KMS-11 (cell line): ENCODE results near the gene CAMTA1.
A peak's percentile ranks its signal among the peaks of the same experiment; 100 is the strongest.
"Not testable (repeated sequence)": the region's sequence is repeated elsewhere in the genome, so short reads cannot be mapped to it uniquely, and the experiment has no call there.

Source experiments
- H2AFZ ChIP-seq: fragments of 200-600 bp; sonication (generic); 2 replicates; pipeline ENCODE4 v1.6.1; 2016; ENCODE audit warnings: antibody characterized with exemption, mixed run types, low read depth
- H3K27ac ChIP-seq: fragments of 200-600 bp; sonication (generic); 2 replicates; pipeline ENCODE4 v1.6.1; 2016; ENCODE audit warnings: mild to moderate bottlenecking, mixed run types
- H3K27me3 ChIP-seq: fragments of 200-600 bp; sonication (generic); 2 replicates; pipeline ENCODE4 v1.6.1; 2017; ENCODE audit warnings: mild to moderate bottlenecking, low read depth, mixed run types, moderate library complexity; ENCODE audit not compliant: insufficient read depth
- H3K36me3 ChIP-seq: fragments of 200-600 bp; sonication (generic); 2 replicates; pipeline ENCODE4 v1.6.1; 2017; ENCODE audit warnings: mild to moderate bottlenecking, mixed run types; ENCODE audit not compliant: insufficient read depth
- H3K4me1 ChIP-seq: fragments of 200-600 bp; sonication (generic); 2 replicates; pipeline ENCODE4 v1.6.1; 2016; ENCODE audit warnings: mild to moderate bottlenecking, low read depth, mixed run types; ENCODE audit not compliant: poor library complexity, severe bottlenecking
- H3K4me2 ChIP-seq: fragments of 200-600 bp; sonication (generic); 2 replicates; pipeline ENCODE4 v1.7.0; 2016; ENCODE audit warnings: mild to moderate bottlenecking, mixed run types
- H3K4me3 ChIP-seq: fragments of 200-600 bp; sonication (generic); IDR thresholded peaks from 2 replicates; pipeline ENCODE4 v1.6.1; 2017; ENCODE audit warnings: low read depth, low read length, mixed read lengths; ENCODE audit not compliant: insufficient read depth
- H3K79me2 ChIP-seq: fragments of 200-600 bp; sonication (generic); 2 replicates; pipeline ENCODE4 v1.6.1; 2016; ENCODE audit warnings: low read depth, mixed run types; ENCODE audit not compliant: insufficient read depth
- H3K9ac ChIP-seq: fragments of 200-600 bp; sonication (generic); 2 replicates; pipeline ENCODE4 v1.6.1; 2016; ENCODE audit warnings: mild to moderate bottlenecking, mixed run types
- H4K20me1 ChIP-seq: fragments of 200-600 bp; sonication (generic); 2 replicates; pipeline ENCODE4 v1.6.1; 2016; ENCODE audit warnings: mild to moderate bottlenecking, mixed run types; ENCODE audit not compliant: insufficient read depth
- CTCF ChIP-seq: fragments of 200-600 bp; sonication (generic); conservative IDR thresholded peaks from 2 replicates; pipeline ENCODE4 v1.6.1; 2017; ENCODE audit warnings: low read depth, mild to moderate bottlenecking, antibody characterized with exemption, low read length, moderate library complexity, mixed read lengths

Gene CAMTA1

GRCh38 chr1:6803357-6803756 lies 18.1 kb downstream of the CAMTA1 start:
- Histone ChIP-seq H2AFZ (no peak overlapping the region), H3K27ac (no peak overlapping the region), H3K27me3 (no peaks in the 10 kb centered on the region), H3K4me2 (no peak overlapping the region), H3K79me2 (peaks cover 75% of the 10 kb centered on the region), H3K4me1 (peaks cover 24% of the 10 kb centered on the region), H3K9ac (no peak overlapping the region), H4K20me1 (peaks cover 5% of the 10 kb centered on the region), H3K36me3 (peaks cover under 1% of the 10 kb centered on the region; the same call in 1 of the 2 replicates), H3K4me3 (no peak overlapping the region)
- no peak for TF ChIP-seq CTCF

- H3K36me3 ChIP-seq, result peaks cover 3% of the 10 kb centered on the region; the same call in 1 of the 2 replicates
- H4K20me1 ChIP-seq, result peaks cover 7% of the 10 kb centered on the region
- no peak overlapping the region for H3K27ac ChIP-seq
- H3K4me2 ChIP-seq, result peak overlapping the region; percentile 31
- no peak for TF ChIP-seq CTCF
- H3K9ac ChIP-seq, result no peak overlapping the region
- no peak overlapping the region for H2AFZ ChIP-seq
- no peak overlapping the region for H3K4me3 ChIP-seq
- peaks cover 69% of the 10 kb centered on the region; the same call in 1 of the 2 replicates for H3K79me2 ChIP-seq
- H3K4me1 ChIP-seq, result peaks cover 24% of the 10 kb centered on the region
- no peaks in the 10 kb centered on the region for H3K27me3 ChIP-seq
Measured at GRCh38 chr1:6805004-6805416, 19.8 kb downstream of the CAMTA1 start.

GRCh38 chr1:6807782-6808181 lies 22.5 kb downstream of the CAMTA1 start:
- H3K4me3 ChIP-seq, result no peak overlapping the region
- peaks cover 15% of the 10 kb centered on the region for H3K4me1 ChIP-seq
- TF ChIP-seq CTCF, result no peak
- H3K79me2 ChIP-seq, result peaks cover 67% of the 10 kb centered on the region; the same call in 1 of the 2 replicates
- H3K27me3 ChIP-seq, result no peaks in the 10 kb centered on the region
- no peak overlapping the region for H3K4me2 ChIP-seq
- no peak overlapping the region for H3K9ac ChIP-seq
- peaks cover 13% of the 10 kb centered on the region for H4K20me1 ChIP-seq
- H3K36me3 ChIP-seq, result peaks cover 3% of the 10 kb centered on the region; the same call in 1 of the 2 replicates
- no peak overlapping the region for H2AFZ ChIP-seq
- no peak overlapping the region for H3K27ac ChIP-seq

- H3K4me3 ChIP-seq, result no peak overlapping the region
- no peak overlapping the region for H3K9ac ChIP-seq
- peaks cover 75% of the 10 kb centered on the region; the same call in 1 of the 2 replicates for H3K79me2 ChIP-seq
- peaks cover 14% of the 10 kb centered on the region for H4K20me1 ChIP-seq
- peaks cover 13% of the 10 kb centered on the region for H3K4me1 ChIP-seq
- no peak overlapping the region for H2AFZ ChIP-seq
- H3K27me3 ChIP-seq, result no peaks in the 10 kb centered on the region
- peaks cover 3% of the 10 kb centered on the region; the same call in 1 of the 2 replicates for H3K36me3 ChIP-seq
- no peak overlapping the region for H3K27ac ChIP-seq
- no peak for TF ChIP-seq CTCF
- H3K4me2 ChIP-seq, result no peak overlapping the region
Measured at GRCh38 chr1:6809461-6809860, 24.2 kb downstream of the CAMTA1 start.

DNA sequence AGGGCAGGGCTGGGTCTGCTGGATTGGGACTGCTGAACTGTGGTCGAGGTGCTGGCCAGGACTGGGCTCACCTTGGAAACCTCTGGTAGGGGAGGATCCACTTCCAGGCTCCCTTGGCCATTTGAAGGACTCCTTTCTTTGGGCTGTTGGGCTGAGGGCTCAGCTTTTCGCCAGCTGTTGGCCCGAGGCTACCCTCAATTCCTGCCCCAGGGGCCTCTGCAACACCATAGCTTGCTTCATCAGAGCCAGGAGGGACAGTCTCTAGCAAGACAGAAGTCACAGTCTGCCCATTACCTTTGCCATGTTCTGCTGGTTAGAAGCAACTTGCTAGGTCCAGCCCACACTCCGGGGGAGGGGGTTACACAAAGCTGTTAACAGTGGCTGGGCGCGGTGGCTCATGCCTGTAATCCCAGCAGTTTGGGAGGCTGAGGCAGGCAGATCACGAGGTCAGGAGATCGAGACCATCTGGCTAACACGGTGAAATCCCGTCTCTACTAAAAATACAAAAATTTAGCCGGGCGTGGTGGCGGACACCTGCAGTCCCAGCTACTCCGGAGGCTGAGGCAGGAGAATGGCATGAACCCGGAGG lies 25.0 kb downstream of the CAMTA1 start:
- H3K36me3 ChIP-seq, H3K27me3 ChIP-seq, H3K4me3 ChIP-seq, H2AFZ ChIP-seq, H3K4me1 ChIP-seq, H3K27ac ChIP-seq, H3K4me2 ChIP-seq, H3K9ac ChIP-seq: not testable (repeated sequence)
- Histone ChIP-seq H3K79me2 (peaks cover 74% of the 10 kb centered on the region; the same call in 1 of the 2 replicates), H4K20me1 (peaks cover 10% of the 10 kb centered on the region; the same call in 1 of the 2 replicates)
